Measurements from ENCODE around the gene SART1.

The SART1 gene

DNA sequence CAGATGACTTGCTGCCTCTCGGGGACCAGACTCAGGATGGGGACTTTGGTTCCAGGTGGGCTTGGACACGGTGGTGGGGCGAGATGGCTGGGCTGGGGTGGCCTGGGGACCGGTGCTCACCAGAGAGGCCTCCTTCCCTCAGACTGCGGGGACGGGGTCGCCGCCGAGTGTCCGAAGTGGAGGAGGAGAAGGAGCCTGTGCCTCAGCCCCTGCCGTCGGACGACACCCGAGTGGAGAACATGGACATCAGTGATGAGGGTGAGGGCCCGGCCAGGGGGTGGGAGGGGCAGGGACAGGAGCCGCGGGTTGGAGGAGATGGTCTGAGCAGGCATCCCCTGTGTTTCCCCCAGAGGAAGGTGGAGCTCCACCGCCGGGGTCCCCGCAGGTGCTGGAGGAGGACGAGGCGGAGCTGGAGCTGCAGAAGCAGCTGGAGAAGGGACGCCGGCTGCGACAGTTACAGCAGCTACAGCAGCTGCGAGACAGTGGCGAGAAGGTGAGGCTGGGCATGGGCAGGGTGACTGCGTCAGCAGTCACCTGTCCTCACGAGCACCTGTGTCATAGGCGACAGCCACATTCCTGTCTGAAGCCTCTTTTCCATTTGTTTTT lies 5.9 kb downstream of the SART1 start:
- no peaks in the 10 kb centered on the region for H3K27me3 ChIP-seq (ENCODE audit: low read length)
- H3K9me3 ChIP-seq (ENCODE audit: insufficient read depth, low read length) = no peaks in the 10 kb centered on the region
- no peak overlapping the region for H3K4me3 ChIP-seq (ENCODE audit: insufficient read depth, low read length, poor library complexity, severe bottlenecking)
- TF ChIP-seq CTCF (IDR thresholded peaks at IDR 0.05; ENCODE audit: insufficient read depth, low read length, poor library complexity, severe bottlenecking) (no peak), EZH2phosphoT487 (conservative IDR thresholded peaks at IDR 0.05; ENCODE audit: low read length) (no peak)
- no peak overlapping the region for H3K4me2 ChIP-seq (ENCODE audit: low read depth, low read length, poor library complexity, severe bottlenecking)
- no peaks in the 10 kb centered on the region; the same call in 1 of the 2 replicates for H3K36me3 ChIP-seq (ENCODE audit: low read length)
- no peak overlapping the region for H3K27ac ChIP-seq (ENCODE audit: low read depth, low read length)
- 0 out of 2 replicates have a peak, but pooled peaks cover under 1% of the 10 kb centered on the region for H4K20me1 ChIP-seq (ENCODE audit: low read depth, low read length)
- peaks cover 22% of the 10 kb centered on the region for H3K79me2 ChIP-seq (ENCODE audit: insufficient read depth, low read length)
- H2AFZ ChIP-seq (ENCODE audit: low read depth, low read length, severe bottlenecking) = no peak overlapping the region
- no peaks in the 10 kb centered on the region for H3K9me2 ChIP-seq (replicated peaks; ENCODE audit: insufficient read depth, low read length)
- no peak overlapping the region for H3K9ac ChIP-seq (ENCODE audit: low read length)
- H3F3A ChIP-seq (ENCODE audit: insufficient read depth) = peaks cover 5% of the 10 kb centered on the region; the same call in 1 of the 2 replicates

DNA sequence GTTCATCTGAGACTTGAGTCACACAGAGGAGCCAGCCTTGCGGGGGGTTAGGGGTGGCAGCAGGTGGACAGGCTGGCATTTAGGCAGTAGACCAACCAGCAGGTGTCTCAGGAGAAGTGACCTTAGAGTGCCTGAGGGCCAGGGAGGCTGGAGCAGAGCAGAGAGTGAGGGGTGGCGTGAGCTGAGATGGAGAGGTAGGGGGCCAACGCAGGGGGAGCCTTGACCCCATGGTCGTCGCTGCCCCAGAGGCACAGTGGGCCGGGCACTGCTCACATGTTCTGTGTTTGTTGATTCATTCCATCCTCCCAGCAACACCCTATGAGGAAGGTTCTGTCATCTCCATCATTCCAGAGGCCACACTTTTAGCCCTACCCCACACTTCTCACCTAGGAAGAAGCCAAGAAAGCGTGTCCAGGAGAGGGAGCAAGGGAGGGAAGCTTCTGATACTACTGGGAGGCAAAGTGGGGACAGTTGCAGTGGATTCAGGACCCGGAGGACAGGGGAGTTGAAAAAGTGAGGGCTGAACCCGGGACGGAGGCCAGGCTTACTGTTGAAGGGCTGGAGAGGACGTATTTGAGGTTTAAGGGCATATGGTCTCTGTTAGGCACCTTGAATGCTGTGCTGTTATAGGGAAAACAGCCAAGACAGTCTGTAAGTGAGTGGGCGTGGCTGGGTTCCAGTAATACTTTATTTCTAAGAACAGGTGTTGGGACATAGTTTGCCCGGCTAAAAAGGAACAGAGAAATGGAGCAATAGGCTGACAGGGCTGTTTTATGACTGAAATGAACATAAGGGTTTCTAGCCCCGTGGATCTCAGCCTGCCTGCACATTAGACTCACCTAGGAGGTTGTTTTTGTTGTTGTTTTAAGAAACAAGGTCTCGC lies 7.3 kb downstream of the SART1 start:
- H3K9ac ChIP-seq (ENCODE audit: low read length) = no peak overlapping the region
- H3F3A ChIP-seq (ENCODE audit: insufficient read depth) = peaks cover 5% of the 10 kb centered on the region; the same call in 1 of the 2 replicates
- H3K4me2 ChIP-seq (ENCODE audit: low read depth, low read length, poor library complexity, severe bottlenecking) = no peak overlapping the region
- no peaks in the 10 kb centered on the region for H4K20me1 ChIP-seq (ENCODE audit: low read depth, low read length)
- H3K9me2 ChIP-seq (replicated peaks; ENCODE audit: insufficient read depth, low read length) = no peaks in the 10 kb centered on the region
- H3K4me3 ChIP-seq (ENCODE audit: insufficient read depth, low read length, poor library complexity, severe bottlenecking) = no peak overlapping the region
- no peak for TF ChIP-seq CTCF (IDR thresholded peaks at IDR 0.05; ENCODE audit: insufficient read depth, low read length, poor library complexity, severe bottlenecking)
- no peak for TF ChIP-seq EZH2phosphoT487 (conservative IDR thresholded peaks at IDR 0.05; ENCODE audit: low read length)
- H3K27me3 ChIP-seq (ENCODE audit: low read length) = no peaks in the 10 kb centered on the region
- H2AFZ ChIP-seq (ENCODE audit: low read depth, low read length, severe bottlenecking) = no peak overlapping the region
- H3K9me3 ChIP-seq (ENCODE audit: insufficient read depth, low read length) = no peaks in the 10 kb centered on the region
- H3K79me2 ChIP-seq (ENCODE audit: insufficient read depth, low read length) = peaks cover 9% of the 10 kb centered on the region; the same call in 1 of the 2 replicates
- no peak overlapping the region for H3K27ac ChIP-seq (ENCODE audit: low read depth, low read length)
- no peaks in the 10 kb centered on the region; the same call in 1 of the 2 replicates for H3K36me3 ChIP-seq (ENCODE audit: low read length)

- Histone ChIP-seq H4K20me1 (ENCODE audit: low read depth, low read length) (no peaks in the 10 kb centered on the region), H3K9ac (ENCODE audit: low read length) (no peak overlapping the region), H3K79me2 (ENCODE audit: insufficient read depth, low read length) (no peaks in the 10 kb centered on the region), H3K4me2 (ENCODE audit: low read depth, low read length, poor library complexity, severe bottlenecking) (no peak overlapping the region), H3K36me3 (ENCODE audit: low read length) (no peaks in the 10 kb centered on the region), H3K27me3 (ENCODE audit: low read length) (no peaks in the 10 kb centered on the region), H2AFZ (ENCODE audit: low read depth, low read length, severe bottlenecking) (no peak overlapping the region), H3K9me3 (ENCODE audit: insufficient read depth, low read length) (no peaks in the 10 kb centered on the region), H3K4me3 (ENCODE audit: insufficient read depth, low read length, poor library complexity, severe bottlenecking) (no peak overlapping the region), H3K9me2 (replicated peaks; ENCODE audit: insufficient read depth, low read length) (no peaks in the 10 kb centered on the region), H3K27ac (ENCODE audit: low read depth, low read length) (no peak overlapping the region), H3F3A (ENCODE audit: insufficient read depth) (peaks cover 5% of the 10 kb centered on the region; the same call in 1 of the 2 replicates)
- TF ChIP-seq EZH2phosphoT487 (conservative IDR thresholded peaks at IDR 0.05; ENCODE audit: low read length) (no peak), CTCF (IDR thresholded peaks at IDR 0.05; ENCODE audit: insufficient read depth, low read length, poor library complexity, severe bottlenecking) (no peak)
These were observed 10.6 kb downstream of the SART1 start for GRCh38 chr11:65972116-65972515.
